Measurements from ENCODE around the gene NMRK2.
"Not testable (repeated sequence)": the region's sequence is repeated elsewhere in the genome, so short reads cannot be mapped to it uniquely, and the experiment has no call there.

Gene NMRK2

GRCh38 chr19:3932931-3933810 is at the start of gene NMRK2:
TSS of gene NMRK2 (plus strand) at chr19:3933069. CDS start at chr19:3933672, 603 bp downstream.
- DNase-seq (ENCODE audit: low read depth) = no peak

GRCh38 chr19:3890591-3890990 is 42.3 kb upstream of the NMRK2 start:
- no peak for DNase-seq (ENCODE audit: low read depth)

GRCh38 chr19:3893509-3894179 is 39.2 kb upstream of the NMRK2 start:
- DNase-seq (ENCODE audit: low read depth) = no peak

- not testable (repeated sequence) for DNase-seq (ENCODE audit: low read depth)
These were observed 37.9 kb upstream of the NMRK2 start for GRCh38 chr19:3894959-3895358.

GRCh38 chr19:3895788-3896187 is 37.1 kb upstream of the NMRK2 start:
- DNase-seq (ENCODE audit: low read depth) = no peak

- DNase-seq (ENCODE audit: low read depth) = no peak
These were observed 34.9 kb upstream of the NMRK2 start for GRCh38 chr19:3897936-3898335.

- no peak for DNase-seq (ENCODE audit: low read depth)
These were observed 34.4 kb upstream of the NMRK2 start for GRCh38 chr19:3898426-3898825.

GRCh38 chr19:3899531-3900294 is 33.2 kb upstream of the NMRK2 start:
- no peak for DNase-seq (ENCODE audit: low read depth)

GRCh38 chr19:3902317-3902973 is 30.4 kb upstream of the NMRK2 start:
- no peak for DNase-seq (ENCODE audit: low read depth)

GRCh38 chr19:3904233-3904632 is 28.6 kb upstream of the NMRK2 start:
- no peak for DNase-seq (ENCODE audit: low read depth)

- no peak for DNase-seq (ENCODE audit: low read depth)
These were observed 25.1 kb upstream of the NMRK2 start for GRCh38 chr19:3907626-3908265.

GRCh38 chr19:3908266-3909054 is 24.4 kb upstream of the NMRK2 start:
- no peak for DNase-seq (ENCODE audit: low read depth)

- no peak for DNase-seq (ENCODE audit: low read depth)
These were observed 22.8 kb upstream of the NMRK2 start for GRCh38 chr19:3910105-3910504.

- DNase-seq (ENCODE audit: low read depth) = no peak
These were observed 18.7 kb upstream of the NMRK2 start for GRCh38 chr19:3914199-3914598.

- no peak for DNase-seq (ENCODE audit: low read depth)
These were observed 16.8 kb upstream of the NMRK2 start for GRCh38 chr19:3916033-3916432.

- DNase-seq (ENCODE audit: low read depth) = no peak
These were observed 13.1 kb upstream of the NMRK2 start for GRCh38 chr19:3919793-3920192.

- DNase-seq (ENCODE audit: low read depth) = no peak
These were observed 9.6 kb upstream of the NMRK2 start for GRCh38 chr19:3923096-3923758.

GRCh38 chr19:3923912-3924311 is 9.0 kb upstream of the NMRK2 start:
- DNase-seq (ENCODE audit: low read depth) = no peak

GRCh38 chr19:3931041-3931440 is 1.8 kb upstream of the NMRK2 start:
- no peak for DNase-seq (ENCODE audit: low read depth)
